Dedifferentiated amniotic fluid mesenchymal stem cell (primary cell): ENCODE measurements around the gene C4orf17.

Experiments
- DNase-seq: peaks from one replicate; pipeline ENCODE4 v3.0.0-alpha.2; 2016; ENCODE audit errors: extremely low spot score

C4orf17 gene

DNA sequence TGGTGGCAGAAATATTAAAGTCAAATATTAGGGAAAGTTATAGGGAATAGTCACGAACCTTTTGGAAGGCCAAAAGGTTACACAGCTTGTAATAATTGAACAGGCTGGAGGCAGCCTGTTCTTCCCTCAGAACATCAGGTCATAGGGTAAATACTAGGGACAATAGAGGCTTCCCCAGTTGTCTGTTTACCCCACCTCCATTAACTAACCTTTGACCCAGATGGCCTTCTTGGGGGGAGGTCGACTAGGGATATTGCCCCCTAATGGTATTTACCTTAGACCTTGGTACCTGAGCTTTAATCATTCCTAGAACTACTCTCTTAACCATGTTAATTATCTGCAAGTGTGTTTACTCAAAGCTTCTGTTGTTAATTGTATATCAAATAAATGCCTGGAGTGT lies 26.0 kb downstream of the C4orf17 start:
- no peak for DNase-seq

DNA sequence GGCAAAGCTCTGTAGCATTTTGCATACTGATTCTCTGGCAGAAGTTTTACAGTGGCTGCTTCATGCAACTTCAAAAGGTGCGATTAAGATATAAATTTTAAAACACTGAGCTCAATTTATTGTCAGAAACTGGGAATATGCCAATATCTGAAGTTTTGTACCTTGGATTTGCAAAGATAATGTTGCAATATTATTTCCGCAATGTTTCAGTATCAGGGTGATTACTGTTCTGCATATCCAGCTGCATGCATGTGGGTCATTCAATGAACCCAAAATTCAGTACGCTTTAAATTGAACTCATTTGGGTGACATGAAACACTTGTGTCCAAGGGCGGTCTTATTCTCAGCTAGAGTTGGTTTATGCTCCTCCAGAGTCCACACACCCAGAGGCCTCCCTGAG lies 26.9 kb downstream of the C4orf17 start:
- DNase-seq: no peak

GRCh38 chr4:99540277-99540939 lies 29.6 kb downstream of the C4orf17 start:
- DNase-seq: no peak

- no peak for DNase-seq
Observed at GRCh38 chr4:99552872-99553271, 42.1 kb downstream of the C4orf17 start.

GRCh38 chr4:99563310-99564186 lies 52.7 kb downstream of the C4orf17 start, which contains the start of gene TRMT10A:
TSS of gene TRMT10A (minus strand) at chr4:99564039. CDS start at chr4:99559338, 4,701 bp downstream.
- DNase-seq: peak; percentile 99

GRCh38 chr4:99564921-99565320 lies 54.1 kb downstream of the C4orf17 start:
- DNase-seq: no peak

DNA sequence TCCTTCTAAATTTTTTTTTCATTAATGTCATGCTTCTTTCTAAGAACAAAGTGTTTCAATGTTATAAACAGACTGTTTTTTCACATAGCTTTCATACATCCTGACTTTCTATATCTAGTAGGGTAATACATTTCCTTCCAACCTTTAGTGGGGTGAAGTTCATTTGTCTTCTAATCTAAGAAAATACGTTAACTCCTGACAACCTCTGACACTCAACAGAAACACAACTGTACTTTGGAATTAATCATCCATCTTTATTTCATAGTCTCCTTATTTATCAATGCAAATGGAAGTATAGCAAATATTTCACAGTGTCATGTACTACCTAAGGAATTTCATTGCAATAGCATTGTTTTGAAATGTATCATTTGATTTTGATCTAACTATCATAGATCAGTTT lies 61.1 kb downstream of the C4orf17 start:
- no peak for DNase-seq

GRCh38 chr4:99572527-99573240 lies 61.9 kb downstream of the C4orf17 start:
- no peak for DNase-seq

DNA sequence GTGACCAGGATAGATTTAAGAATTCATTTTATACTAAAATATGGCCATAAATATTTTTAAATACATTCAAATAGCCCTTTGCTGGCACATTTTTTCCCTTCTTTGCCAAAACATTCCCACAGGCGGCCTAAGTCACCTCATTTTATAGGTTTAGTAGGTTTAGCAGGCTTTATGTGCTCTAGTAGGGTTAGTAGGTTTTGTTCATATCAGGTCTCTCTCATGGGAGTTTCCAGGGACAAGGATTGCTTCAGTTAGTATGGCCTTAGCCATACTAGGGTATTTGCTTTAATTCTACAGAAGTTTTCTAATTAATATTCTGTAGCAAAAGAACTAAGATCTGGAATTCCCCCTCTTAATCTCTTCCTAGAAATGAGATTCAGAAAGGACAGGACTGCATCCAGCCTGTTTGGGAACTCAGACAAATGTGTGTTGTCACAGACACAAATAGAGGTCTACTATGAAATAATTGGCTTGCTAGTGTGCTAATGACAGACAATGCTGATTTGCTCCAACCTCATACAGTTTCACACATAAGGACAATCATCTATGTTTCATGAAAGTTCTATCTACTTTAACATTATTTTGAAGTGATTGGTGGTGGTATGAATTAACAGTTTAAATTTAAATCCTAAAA lies 63.0 kb downstream of the C4orf17 start:
- no peak for DNase-seq

- DNase-seq: no peak
Observed at GRCh38 chr4:99574530-99575324, 63.9 kb downstream of the C4orf17 start, which contains the start of gene MTTP. TSS of gene MTTP (plus strand) at chr4:99574824. CDS start at chr4:99574910, 86 bp downstream.

DNA sequence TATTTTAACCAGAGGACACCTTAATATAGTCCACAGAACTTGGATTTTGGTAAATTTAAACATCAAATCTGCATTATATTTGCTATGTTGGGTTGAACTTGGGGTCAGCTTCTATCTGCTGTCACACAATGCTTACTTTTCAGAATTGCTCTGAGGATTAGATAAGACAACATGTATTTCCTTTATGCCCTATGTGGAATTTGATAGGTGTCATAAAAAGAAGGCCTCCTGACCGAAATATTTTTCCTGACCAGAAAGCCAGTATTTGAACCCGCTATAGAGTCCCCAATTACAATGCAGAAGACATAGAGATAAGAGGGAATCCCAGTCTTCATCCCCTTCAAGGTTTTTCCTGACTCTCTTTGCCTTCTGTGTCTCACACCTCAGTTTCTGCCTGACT lies 67.9 kb downstream of the C4orf17 start:
- no peak for DNase-seq

GRCh38 chr4:99585516-99585915 lies 74.7 kb downstream of the C4orf17 start:
- no peak for DNase-seq

GRCh38 chr4:99586322-99586721 lies 75.5 kb downstream of the C4orf17 start:
- no peak for DNase-seq

- DNase-seq: no peak
Observed at GRCh38 chr4:99586797-99587196, 76.0 kb downstream of the C4orf17 start.

- DNase-seq: no peak
Observed at GRCh38 chr4:99587309-99587708, 76.5 kb downstream of the C4orf17 start.

- DNase-seq: no peak
Observed at GRCh38 chr4:99587803-99588202, 77.0 kb downstream of the C4orf17 start.

- no peak for DNase-seq
Observed at GRCh38 chr4:99591757-99592156, 80.9 kb downstream of the C4orf17 start.
